T follicular helper cell (primary cell): Measurements from ENCODE around the gene STXBP1.

Source experiments
- DNase-seq: peaks from one replicate; pipeline ENCODE4 v3.0.0-alpha.2; 2020; ENCODE audit warnings: low read depth

The STXBP1 gene

GRCh38 chr9:127658428-127658827 lies 46.4 kb downstream of the STXBP1 start:
- DNase-seq: no peak

DNA sequence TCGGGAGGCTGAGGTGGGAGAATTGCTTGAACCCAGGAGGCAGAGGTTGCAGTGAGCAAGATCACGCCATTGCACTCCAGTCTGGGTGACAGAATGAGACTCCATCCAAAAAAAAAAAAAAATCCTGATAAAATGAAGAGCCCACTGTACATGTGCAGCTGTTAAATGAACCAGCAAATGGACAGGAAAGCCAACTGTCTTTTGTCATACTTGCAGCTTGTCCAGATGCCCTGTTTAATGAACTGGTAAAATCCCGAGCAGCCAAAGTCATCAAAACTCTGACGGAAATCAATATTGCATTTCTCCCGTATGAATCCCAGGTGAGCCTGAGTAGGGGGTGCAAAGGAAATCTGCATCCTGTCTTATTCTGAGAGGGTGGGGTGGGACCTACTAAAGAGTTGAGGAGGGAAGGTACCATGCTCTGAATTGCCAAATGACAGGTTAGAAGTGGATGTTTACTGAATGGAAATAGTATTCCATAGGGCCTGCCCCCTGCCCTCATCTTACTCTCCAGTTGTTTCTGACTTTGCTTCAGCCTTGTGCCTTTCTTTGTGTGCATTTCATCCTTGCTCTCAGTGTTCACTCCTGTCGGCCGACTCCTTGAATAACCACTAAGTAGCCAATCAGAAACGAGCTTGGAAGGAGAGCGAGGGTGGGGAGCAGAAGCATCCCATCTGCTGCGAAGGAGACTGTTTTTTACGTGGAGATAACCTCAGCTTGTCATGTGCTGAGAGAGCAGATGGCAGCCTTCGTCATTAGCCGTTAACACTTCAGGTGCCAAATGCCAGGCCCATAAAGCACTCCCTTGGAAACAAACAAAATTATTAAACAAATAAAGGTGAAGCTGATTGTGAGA lies 49.0 kb downstream of the STXBP1 start:
- DNase-seq: no peak

- no peak for DNase-seq
These were observed 50.5 kb downstream of the STXBP1 start for GRCh38 chr9:127662617-127663016.

GRCh38 chr9:127664324-127664677 lies 52.2 kb downstream of the STXBP1 start:
- DNase-seq: no peak

GRCh38 chr9:127664678-127665507 lies 52.8 kb downstream of the STXBP1 start:
- no peak for DNase-seq

DNA sequence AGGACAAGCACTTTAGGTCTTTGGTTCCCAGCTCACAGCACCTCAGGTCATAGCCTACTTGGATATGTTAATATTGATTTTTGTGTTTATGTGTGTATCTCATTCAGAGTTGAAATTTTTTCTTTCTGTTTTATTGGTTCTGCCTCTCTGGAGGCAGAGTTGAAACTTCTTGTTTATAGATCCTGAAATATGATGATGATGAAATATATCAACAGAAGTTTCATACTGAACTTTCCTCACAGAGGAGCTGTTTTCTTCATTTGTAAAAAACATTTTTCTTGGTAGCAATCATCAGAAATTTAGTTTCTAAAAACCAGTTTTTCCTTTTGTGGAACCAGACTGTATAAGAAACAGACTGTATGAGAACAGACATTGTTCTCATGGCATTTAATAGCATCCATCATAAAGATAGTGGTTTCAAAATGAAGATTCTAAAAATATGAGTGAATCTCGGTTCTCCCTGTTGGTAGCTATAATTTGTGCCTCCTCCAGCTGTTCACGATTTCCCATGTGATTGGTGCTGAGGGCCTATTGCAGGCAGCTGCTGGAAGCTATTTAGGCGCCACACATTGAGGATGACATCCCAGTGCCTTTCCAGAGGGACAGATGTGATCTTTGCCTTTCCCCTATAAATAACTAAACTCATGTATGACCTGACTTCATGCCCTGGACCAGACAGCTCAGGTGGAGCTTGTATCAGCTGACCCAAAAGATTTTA lies 55.2 kb downstream of the STXBP1 start:
- DNase-seq: no peak

DNA sequence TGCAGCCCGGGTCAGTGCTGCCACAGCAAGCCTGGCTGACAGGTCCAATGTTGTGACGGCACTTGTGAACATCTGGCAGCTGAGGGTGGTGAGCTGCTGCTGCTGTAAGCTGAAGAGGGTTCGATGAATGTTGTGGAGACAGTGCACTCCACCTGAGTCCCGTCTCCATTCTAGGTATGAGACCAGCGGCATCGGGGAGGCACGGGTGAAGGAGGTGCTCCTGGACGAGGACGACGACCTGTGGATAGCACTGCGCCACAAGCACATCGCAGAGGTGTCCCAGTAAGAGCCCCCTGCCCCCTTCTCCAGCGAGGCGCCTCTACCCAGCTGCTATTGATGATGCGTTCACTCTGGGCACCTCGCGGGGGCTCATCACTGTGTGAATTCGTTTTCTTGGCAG lies 55.8 kb downstream of the STXBP1 start:
- no peak for DNase-seq

GRCh38 chr9:127673234-127673633 lies 61.2 kb downstream of the STXBP1 start:
- DNase-seq: no peak

- DNase-seq: no peak
These were observed 64.6 kb downstream of the STXBP1 start for GRCh38 chr9:127676638-127677037.

DNA sequence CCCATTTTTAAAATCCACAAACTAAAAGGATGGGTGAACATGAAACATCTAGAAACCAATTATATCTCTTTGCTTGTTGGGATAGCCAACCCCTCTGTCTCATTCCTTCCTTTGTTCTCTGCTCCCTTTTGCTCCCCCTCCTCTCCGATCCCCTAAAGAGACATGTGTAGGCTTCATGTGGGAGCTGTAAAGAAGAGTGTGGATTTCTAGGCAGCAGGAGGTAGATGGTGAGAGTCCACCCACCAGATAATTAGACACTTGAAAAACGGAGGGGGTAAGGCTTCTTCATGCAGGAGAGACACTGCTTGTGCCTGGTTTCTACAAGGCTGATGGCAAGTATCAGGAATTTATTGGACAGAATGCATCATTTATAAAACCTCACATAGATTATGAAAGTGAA lies 67.4 kb downstream of the STXBP1 start:
- DNase-seq: no peak

- no peak for DNase-seq
These were observed 68.1 kb downstream of the STXBP1 start for GRCh38 chr9:127680226-127680625.

GRCh38 chr9:127680846-127681245 lies 68.8 kb downstream of the STXBP1 start:
- no peak for DNase-seq

- no peak for DNase-seq
These were observed 70.5 kb downstream of the STXBP1 start for GRCh38 chr9:127682351-127683136.

- no peak for DNase-seq
These were observed 71.6 kb downstream of the STXBP1 start for GRCh38 chr9:127683723-127684122.

- no peak for DNase-seq
These were observed 72.5 kb downstream of the STXBP1 start for GRCh38 chr9:127684576-127684975.

- no peak for DNase-seq
These were observed 74.7 kb downstream of the STXBP1 start for GRCh38 chr9:127686461-127687393.

DNA sequence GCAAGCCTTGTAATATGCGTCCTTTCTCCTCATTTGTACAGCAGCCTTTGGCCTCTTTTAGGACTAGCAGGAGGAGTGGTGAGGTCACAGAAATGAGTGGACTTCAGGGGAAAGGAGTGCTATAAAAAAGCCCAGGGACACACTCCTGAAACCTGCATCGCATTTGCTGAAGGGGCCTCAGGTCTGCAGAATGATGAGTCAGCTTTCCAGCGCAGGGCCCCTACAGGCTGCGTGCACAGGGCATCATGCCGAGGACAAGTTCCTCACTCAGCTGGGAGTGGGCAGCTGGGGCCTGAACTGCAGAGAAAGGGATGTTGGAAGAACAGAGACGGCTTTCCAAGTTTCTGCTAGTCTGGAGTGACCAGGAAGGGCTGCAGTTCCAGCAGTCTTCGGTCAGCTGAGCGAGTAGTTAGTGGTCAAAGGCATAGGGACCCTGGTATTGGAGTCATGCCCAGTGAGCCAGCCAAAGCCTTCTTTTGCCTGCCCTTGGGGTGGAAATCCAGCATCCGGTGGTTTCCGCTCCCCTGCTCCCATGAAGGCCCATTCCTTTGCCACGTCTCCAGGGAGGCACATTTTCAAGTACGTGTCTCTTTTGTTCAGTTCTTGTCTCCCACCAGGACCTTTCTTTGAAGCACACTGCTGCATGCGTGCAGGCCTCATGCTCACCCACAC lies 77.4 kb downstream of the STXBP1 start:
- no peak for DNase-seq

GRCh38 chr9:127690735-127691134 lies 78.7 kb downstream of the STXBP1 start:
- no peak for DNase-seq

DNA sequence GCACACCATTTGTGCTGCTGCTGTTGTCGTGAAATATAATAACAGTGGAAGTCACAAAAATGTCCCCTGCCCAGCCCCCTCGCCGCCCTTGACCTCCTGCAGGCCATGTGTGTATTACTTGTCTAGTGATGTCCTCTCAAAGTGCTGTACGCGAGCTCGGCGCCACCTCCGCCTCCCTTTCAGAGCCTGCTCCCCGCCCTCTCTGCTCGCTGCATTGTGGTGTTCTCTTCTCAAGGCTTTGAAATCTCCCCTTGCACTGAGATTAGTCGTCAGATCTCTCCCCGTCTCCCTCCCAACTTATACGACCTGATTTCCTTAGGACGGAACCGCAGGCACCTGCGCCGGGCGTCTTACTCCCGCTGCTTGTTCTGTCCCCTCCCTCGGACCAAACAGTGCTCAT lies 80.0 kb downstream of the STXBP1 start:
- no peak for DNase-seq

DNA sequence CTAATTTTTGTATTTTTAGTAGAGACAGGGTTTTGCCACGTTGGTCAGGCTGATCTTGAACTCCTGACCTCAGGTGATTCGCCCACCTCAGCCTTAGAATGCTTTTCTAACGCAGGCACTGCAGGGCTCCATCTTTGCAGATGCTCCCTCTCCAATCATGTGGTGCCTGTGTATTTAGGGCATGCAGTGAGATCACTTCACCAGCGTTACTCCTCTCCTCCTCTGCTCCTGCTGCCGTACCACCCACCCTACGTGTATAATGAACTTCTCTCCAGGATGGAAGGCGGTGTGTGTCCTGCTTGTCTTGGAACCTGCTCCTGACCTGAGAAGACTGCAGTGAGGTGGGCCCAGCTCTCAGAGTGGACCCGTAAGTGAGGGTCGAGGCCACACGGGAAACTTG lies 81.1 kb downstream of the STXBP1 start:
- no peak for DNase-seq
